GM19351 (cell line): ENCODE data around the gene CORO1C.
"Not testable (repeated sequence)": the region's sequence is repeated elsewhere in the genome, so short reads cannot be mapped to it uniquely, and the experiment has no call there.

Experiments used
- ATAC-seq: cut with Tn5 transposase; IDR thresholded peaks from one replicate; pipeline ENCODE4 v1.9.1; 2021; ENCODE audit warnings: mild to moderate bottlenecking, moderate library complexity; ENCODE audit not compliant: unreplicated experiment

CORO1C gene

DNA sequence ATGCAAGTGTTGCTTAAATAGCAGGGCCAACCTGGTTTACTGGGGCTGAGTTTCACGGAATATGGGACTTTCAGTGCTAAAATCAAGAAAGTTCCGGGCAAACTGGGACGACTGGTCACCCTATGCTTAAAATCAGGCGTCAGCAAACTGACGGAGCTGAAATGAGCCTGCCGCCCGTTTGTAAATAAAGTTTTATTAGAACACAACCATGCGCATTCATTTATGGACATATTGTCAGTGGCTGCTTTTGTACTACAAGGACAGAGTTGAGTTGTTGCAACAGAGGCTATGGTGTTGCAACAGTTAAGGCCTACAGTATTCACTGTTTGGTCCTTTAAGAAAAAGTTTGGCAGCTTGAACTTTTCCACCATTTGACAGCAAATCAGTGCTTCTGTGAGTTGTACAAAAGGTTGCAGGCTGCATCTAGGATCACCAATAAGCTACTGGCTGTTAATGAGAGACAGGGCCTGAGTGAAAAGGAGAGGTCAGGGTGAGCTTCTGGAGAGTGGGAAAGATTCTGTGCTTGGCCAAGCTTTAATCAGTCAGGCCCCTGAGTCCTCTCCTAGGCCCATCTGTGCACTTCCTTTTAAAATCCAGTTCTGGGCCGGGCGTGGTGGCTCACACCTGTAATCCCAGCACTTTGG is 111.0 kb downstream of the CORO1C start:
- no peak for ATAC-seq

DNA sequence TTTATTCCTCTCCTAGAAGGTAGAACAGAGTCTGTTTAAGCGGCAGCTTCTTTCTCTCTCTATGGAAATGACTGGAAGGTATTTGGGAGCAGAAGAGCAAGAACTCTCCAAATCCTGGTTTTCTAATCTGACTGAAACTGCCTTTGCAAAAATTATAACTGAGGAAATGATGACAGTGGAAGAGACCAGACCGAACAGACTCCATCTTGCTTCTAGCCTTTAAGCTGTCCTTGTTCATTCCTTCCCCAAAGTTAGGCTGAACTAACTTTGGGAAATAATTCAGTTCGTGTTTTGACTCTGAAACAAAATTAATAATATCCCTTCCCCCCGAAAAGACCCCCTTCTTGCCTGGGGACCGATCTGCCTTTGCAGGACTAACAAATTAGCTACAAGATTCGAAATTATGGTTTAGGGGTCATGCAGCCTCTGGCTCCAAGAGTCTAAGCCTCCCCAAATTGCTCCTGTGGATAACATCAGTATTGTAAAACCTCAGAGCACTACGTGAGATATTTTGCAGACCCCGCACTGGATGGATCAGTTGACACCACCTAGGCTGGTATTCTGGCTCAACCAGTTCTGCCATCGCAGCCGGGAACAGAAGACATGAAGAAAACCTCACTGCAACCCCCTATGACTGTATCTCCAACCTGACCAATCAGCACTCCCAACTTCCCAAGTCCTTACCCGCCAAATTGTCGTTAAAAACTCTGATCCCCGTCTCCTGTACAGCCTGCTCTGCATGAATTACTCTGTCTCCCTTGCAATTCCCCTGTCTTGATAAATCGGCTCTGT is 111.8 kb downstream of the CORO1C start:
- ATAC-seq = no peak

DNA sequence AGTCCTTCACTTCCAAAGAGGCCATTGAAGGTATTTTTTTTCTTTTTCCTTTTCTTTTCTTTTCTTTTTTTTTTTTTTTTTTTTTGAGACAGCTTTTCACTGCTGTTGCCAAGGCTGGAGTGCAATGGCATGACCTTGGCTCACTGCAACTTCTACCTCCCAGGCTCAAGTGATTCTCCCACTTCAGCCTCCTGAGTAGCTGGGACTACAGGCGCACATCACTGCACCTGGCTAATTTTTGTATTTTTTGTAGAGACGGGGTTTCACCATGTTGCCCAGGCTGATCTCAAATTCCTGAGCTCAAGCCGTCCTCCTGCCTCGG is 112.4 kb downstream of the CORO1C start:
- not testable (repeated sequence) for ATAC-seq

DNA sequence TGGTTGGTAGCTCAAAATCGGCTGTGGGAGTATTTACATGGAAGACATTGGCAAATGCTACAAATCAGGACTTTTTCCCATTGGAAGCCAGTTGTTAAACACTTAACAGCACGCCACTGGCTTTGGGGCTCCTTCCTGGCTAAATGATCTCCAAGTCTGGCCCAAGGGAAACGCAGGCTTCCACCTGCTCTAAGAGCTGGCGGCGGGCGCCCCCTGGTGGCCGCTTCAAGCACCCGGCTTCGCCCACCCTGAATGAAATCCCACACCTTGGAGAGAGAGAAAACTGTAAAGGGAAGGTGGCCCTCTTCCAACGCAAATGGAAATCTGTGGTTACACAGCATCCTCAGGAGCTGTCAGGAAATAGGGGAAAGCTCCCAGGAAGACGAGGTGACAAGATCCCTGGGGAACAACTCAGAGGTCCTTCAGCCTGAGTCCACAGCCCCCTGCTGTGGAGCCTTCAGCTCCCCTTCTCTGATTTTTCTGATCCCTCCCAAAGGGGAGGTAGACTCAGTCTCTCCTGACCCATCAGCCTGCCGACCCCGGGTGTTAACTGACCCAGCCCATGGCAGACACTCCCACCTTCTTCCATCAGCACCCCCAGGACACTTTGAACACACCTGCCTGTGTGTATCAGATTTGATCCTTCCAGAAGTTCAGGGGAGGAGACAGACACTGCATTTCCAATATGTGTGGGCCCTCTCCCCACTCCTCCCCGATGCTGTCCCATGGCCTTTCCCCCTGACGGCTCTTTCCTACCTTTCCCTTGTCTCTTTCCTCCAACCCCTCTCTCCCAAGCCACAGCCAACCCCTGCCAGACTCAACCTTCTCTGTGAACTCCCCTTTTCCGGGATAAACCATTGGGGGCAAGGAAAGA is 113.0 kb downstream of the CORO1C start:
- ATAC-seq = peak; percentile 53

DNA sequence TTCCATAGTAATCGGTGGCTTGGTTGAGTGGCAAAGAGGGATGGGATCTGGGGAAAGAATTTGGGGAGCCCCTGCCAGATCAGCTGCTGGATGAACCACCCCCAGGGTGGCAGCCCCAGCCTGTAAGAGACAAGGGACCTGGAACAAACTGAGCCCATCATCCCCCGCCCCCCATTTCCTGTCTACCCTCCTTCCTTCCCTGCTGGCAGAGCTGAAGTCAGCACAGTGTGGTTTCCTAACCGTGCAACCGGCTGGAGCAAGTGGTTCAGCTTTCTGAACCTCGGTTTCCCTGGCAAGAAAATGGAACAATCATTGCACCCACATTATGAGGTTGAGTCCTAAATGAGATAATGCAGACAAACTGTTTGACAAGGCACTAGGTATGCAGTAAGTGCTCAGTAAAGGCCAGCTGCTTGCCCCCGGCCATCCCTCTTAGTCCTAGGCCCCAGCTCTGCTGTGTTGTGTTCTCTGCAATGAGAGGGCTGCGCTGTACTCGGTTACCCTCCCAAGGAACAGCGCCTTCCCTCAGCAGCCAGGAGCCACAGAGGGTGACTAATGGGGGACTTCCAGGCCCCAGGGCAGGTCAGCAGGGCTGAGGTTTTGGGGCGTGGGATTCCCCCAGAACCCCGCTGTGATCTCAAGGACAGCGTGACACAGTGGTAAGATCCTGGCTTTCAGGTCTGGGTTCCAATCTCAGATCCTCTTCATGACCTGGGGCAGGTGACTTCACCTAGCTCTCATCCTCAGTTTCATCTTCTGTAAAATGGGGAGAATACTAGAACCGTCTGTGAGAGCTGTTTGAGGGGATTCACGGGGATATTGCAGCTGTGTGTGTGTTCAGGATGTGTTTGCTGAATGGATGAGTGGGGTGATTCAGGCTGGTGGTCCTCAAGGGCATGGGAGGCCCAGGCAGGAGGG is 114.1 kb downstream of the CORO1C start:
- ATAC-seq = peak; percentile 74

DNA sequence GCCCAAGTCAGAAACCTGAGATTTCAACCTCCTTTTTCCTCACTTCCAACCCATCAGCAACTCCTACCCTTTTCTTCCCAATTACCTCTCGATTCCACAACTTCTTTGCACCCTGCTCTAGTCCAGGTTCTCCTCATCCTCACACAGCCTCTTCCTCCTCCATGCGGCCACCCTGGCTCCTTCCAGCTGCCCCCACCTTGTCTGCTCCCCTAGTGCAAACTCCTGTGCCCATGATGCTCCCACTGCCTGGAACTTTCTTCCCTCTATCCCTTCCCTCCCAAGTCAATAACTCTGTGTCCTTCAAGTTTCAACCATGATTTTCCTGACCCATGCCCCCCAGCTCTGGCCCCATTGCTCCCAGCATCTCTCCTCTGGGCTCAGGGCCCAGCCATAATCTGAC is 115.0 kb downstream of the CORO1C start:
- no peak for ATAC-seq

DNA sequence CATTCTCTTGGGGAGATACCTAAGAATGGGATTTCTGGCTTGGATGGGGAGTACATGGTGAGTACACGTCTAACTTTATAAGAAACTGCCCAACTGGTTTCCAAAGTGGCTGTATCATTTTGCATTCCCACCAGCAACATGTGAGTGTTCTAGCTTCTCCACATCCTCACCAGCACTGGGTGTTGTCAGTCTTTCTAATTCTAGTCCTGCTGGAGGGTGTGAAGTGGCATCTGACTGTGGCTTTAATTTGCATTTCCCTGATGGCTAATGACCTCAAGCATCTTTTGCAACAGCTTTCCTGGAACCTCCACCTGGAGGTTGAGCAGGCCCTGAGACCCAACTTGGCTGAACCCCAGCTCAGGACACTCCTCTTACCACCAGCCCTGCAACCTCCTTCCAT is 115.4 kb downstream of the CORO1C start:
- ATAC-seq = no peak

DNA sequence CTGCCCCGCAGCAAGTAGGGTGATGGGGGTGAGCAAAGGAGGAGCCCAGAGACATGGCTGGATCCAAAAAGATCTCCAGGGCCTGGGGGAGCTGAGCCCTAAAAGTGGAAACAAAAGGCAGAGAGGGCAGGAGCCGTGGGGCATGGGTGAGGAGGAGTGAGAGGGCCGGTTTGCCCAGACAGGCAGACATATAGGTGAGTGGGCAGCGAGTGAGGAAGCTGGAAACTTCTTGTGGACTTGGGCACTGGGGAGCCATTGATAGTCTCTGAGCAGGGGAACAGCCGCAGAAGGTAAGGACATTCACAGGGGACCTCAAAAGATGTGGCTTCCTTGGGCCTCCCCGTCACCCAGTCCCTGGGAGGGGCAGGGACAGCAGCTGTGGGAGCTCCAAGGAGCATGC is 116.7 kb downstream of the CORO1C start:
- no peak for ATAC-seq

DNA sequence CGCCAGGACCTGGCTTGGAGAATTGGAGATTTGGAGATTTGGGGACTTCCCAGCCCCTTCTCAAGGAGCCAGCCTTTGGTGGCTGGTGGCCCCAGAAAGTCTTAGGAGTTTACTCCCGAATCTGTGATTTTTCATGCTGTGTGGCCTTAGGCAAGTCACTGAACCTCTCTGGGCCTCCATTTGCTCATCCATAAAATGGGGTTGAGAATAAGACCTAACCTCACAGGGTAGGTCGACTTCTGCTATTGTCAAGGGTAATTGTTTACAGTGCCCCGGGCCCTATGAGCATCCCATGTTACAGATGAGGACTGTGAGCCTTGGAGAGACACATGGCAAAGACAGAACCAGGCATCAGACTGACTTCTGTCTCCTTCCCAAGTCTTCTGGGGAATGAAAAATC is 117.3 kb downstream of the CORO1C start:
- no peak for ATAC-seq

DNA sequence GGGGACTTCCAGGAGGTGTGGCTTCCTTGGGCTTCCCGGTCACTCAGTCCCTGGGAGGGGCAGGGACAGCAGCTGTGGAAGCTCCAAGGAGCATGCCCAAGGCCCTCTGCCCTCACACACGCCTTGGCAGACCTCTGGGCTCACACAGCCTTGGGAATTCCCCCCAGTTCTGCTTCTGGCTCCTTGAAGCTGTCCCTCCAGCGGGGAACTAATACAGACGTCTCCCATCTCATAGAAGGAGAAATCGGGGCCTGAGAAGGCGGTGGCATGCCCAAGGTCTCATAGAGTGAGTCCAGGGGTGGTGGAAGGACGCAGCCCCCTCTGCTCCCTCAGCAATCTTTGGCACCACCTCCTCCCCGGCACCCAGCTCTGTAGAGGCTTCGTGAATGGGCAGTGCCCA is 117.8 kb downstream of the CORO1C start:
- ATAC-seq = no peak

DNA sequence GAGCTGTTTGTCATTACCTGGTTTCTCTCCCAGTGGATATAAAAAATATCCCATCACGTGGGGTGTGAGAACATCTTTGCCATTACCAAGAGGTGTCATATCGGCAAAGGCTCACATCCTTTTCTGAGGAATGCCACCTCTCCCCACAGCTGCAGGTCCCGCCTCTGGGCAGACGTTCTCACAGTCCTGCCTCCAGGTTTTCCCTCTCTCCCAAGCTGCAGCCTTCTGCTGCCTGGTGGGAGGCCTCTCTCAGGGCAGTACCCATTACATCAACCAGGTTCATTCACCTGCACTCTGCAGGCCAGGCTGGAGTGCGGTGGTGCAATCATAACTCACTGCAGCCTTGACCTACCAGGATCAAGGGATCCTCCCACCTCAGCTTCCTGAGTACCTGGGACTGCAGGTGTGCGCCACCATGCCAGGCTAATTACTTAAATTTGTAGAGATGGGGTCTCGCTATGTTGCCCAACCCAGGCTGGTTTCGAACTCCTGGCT is 118.5 kb downstream of the CORO1C start:
- ATAC-seq = no peak

DNA sequence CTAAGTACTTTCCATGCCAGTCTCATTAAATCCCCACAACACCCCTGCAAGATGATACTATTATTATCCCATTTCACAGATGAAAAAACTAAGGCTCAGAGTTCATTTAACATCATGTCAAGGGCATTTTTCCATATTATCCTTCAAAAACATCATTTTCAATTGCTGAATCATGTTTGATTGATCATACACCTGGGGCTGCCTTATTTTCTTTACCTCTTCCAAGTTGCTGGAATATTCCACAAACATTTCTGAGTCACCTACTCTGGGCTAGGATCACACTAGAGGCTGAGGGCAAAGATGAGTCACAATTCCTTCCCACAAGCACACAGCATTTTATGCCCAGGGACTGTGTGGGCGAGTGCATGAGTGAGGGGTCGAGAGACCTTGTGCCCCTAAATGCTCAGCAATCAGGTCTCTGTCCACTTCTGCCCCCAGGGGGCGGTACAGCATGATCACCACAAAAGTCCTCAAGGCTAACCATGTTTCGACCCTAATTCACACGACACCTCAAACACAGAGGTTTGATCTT is 119.4 kb downstream of the CORO1C start:
- ATAC-seq = no peak

DNA sequence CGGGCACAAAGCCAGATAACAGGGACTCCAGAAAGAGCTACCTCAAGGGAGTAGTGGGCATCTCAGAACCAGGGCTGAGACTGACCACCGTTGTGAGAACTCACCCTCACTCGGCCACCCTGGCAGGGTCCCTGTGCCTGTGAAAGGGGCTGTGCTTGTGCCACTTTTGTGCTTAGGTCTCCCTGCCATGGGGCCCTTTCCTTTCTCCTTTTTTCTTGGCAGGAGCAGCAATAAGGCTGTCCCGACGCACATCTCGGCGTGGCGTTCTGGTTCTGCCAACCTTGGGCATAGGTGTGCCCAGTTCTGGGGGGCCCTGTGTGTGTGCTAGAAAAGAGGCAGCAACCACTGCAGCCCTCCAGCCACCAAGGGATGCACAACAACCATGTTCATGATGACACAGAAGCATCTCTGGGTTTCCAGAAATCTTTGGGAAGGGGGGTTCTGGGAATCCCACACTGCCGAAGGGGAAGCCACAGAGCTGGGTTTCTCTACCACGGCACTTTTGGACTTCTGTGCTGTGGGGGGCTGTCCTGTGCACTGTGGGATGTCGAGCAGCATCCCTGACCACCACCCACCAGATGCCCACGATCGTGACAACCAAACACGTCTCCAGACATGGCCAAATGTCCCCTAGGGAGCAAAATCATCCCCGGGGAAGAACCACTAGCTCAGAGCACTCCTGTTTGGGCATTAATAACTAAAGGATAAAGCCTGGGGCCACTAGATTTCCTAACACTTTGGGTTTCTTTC is 120.3 kb downstream of the CORO1C start:
- no peak for ATAC-seq

DNA sequence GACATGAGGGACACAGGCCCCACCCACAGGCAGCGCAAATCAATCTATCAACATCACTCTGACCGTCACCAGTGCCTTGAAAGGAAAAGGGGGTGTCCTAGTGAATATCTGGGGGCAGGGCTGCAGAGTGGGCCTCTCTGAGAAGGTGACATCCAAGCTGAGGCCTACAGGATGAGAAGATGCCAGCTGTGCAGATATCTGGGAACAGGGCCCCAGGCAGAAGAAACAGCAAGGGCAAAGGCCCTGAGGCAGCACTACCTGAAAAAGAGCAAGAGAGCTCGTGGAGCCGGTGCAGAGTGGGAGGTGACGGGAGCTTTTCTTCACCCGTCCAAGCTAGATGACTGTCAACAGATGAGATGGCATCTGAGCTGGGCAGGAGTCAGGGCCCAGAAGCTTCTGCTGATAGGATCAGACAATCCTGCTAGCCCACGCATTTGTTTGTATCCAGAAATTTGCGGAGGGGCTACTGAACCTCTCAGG is 120.9 kb downstream of the CORO1C start:
- ATAC-seq = no peak

DNA sequence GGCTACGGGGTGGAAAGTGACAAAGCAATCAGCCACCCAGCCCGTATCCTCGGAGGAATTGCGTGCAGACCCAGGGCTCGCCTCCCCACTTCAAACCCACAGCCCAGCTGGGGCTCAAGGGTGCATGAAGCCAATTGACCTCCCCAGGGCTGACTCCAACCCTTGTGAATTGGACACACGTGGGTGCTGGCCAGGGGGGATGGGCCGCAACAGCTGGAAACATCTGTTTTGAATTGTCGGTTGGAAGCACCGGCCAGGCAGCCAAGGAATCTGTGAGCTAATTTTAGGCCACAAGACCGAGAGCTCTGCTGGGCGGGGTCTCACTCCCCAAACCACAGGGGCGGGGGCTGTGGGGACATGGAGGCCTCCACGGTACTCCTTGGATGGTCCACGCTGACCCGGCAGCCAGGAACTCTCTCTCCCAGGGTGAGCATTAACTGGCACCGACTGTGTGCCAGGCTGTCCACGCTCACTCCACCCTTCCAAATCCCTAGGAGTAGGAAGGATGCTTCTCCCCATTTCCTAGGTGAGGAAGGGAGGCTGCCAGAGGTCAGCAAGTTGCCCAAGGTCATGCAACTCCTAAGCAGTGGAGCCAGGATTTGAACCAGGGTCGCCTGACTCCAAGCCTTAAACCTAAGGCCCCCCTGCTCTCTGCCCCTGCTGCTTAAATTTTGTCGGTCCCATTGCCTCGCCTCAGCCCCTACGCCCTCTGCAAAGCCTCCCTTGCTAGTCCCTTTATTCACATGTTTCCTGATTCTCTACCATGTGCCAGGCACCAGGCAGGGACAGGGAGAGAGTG is 121.6 kb downstream of the CORO1C start:
- no peak for ATAC-seq

DNA sequence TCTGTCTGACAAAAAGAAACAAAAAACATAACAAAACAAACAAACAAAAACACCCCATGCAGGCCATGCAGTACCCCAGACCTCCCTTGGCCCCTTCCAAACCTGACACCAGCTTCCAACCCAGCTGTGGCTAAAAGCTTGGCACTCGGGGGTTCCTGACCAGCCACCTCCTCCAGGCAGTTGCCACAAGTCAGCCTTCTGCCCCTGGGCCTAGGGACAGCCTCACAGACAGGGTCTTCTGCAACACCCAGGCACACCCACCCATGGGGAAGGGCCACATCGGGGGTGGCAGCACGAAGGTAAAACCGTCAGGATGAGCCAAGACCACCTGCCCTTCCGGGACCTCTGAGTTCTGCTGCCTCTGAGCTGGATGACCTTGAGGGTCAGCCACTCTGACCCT is 122.7 kb downstream of the CORO1C start:
- no peak for ATAC-seq

DNA sequence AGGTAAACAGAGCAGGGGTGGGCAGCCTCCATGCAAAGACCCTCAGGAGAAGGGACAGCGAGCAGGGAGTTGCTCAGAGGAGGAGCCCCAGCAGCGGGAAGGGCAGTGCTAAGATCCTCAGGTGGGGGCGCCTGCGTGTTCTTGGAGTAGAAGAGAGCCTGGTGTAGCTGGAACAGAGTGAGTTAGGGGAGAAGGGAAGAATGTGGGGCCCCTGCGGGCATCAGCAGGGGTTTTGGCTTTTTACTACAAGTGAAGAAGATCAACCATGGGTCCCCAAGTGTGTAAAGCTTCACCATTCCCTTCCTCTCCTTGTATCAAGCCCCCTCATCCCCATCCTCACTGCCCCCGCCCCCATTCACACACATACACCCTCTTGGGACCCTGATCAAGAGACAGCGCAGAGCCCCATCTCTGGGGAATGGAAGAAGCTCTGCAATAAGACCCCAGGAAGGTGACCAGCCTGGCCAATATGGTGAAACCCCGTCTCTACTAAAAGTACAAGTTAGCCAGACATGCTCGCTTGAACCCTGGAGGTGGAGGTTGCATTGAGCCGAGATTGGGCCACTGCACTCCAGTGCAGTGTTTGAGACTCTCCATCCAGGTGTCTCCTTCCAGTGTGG is 123.2 kb downstream of the CORO1C start:
- ATAC-seq = no peak

DNA sequence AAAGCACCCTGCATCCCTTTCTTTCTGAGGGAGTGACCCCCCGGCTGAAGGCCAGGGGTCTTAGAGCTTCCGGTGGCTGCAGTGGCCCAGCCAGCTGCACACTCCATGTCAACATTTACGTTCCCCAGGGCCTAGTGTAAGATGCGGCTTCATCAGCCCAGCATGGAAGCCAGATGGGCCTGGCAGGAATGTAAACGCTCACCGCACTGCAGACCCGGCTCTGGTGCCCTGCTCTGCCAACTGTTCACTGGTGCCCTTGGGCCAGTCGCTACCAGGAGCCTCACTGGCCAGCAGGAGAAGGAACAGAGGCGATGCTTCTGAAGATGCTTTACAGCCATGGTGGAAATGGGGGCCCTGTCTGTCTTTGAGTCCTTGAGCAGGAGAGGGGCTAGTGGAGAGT is 124.8 kb downstream of the CORO1C start:
- no peak for ATAC-seq
